Fibroblast of the aortic adventitia (primary cell): Measurements from ENCODE around the gene RPS14. TPM values are rescaled to one million over a fixed set of nuclear protein-coding genes. Genes with fewer than 3 reads are reported as not detected.
A peak's percentile ranks its signal among the peaks of the same experiment; 100 is the strongest.

Experiments used
- DNase-seq: peaks from one replicate; pipeline ENCODE4 v3.0.0-alpha.2; 2010; ENCODE audit warnings: low read depth
- H3K4me3 ChIP-seq: 2 replicates; pipeline ENCODE4 v1.5.1; 2011; ENCODE audit warnings: low read depth, mild to moderate bottlenecking, control low read depth, low read length, moderate library complexity
- CTCF ChIP-seq: IDR thresholded peaks from 2 replicates; pipeline ENCODE4 v1.5.1; 2011; ENCODE audit warnings: mild to moderate bottlenecking, low read length, control low read depth, inconsistent platforms; ENCODE audit not compliant: insufficient read depth
- total RNA-seq: library from RNA; depleted of rRNA; stranded (reverse); fragments of >200 nt; gene quantifications from 2 replicates; pipeline ENCODE4 v1.2.3, GENCODE V29; 2012; ENCODE audit warnings: low replicate concordance

RPS14 gene
- total RNA-seq, 1 donor: 3,861 TPM

DNA sequence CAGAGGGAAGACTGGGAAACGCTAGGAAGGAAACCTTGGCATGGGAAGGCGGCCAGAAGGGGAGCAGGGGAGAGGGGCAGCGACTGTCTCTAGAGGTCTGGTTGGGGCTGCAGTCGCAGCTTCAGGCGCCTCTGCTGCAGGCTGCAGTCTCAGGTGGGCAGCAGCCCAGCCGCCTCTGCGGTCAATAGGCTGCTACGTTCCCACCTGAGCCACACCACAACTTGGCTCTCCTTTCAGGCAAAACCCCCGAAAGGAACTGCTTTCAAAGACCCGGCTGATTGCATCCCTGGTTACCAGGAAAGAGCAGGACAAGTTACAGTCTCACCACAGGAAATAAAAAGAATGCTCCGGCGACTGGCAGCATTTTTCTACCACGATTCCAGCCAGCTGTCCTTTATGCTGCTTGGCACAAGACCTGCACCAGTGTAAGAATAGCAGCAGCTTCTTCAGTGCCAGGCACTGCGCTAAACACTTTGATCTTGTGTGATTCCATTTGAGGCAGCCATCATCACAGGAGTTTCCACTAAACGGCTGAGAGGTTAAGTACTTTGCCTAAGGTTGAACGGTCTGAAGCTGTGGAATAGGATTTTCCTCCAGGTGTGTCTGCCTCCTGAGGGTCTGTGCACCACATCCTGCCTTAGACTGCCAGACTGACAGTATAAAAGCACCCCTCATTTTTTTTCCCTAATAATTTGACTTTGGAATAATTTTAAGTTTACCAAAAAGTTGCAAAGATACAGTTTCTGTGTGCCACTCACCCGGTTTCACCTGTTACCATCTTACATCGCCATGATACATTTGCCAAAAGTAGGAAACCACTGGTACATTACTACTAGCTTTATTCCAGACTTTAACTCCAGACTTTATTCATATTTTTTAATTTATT is 7.5 kb downstream of the RPS14 start:
- no peak for TF ChIP-seq CTCF
- H3K4me3 ChIP-seq: no peak overlapping the region
- DNase-seq: no peak

DNA sequence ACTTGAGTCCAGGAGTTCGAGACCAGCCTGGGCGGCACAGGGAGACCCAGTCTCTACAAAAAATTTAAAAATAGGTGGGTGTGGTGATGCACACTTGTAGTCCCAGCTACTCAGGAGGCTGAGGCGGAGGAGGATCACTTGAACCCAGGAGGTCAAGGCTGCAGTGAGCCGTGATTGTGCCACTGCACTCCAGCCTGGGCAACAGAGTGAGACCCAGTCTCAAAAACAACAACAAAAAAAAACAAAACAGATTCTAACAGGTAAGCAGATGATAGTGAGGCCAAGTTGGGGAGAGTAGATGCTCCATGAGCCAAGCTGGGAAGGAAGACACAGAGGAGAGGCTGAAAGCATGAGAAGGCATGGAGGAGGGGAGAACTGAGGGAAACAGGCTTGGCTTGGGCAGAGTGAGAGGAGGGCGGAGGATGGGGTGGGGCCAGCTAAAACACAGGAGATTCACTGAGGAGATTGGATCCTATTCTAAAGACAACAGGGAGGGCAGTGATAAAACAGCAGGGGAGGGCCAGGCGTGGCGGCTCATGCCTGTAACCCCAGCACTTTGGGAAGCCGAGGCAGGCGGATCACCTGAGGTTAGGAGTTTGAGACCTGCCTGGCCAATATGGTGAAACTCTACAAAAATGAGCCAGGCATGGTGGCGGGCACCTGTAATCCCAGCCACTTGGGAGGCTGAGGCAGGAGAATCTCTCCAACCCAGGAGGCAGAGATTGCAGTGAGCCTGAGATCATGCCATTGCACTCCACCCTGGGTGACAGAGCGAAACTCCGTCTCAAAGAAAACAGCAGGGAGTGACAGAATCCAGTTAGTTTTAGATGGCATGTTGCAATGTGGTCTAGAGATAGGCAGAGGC is 8.4 kb downstream of the RPS14 start:
- DNase-seq: no peak
- no peak for TF ChIP-seq CTCF
- H3K4me3 ChIP-seq: no peak overlapping the region

DNA sequence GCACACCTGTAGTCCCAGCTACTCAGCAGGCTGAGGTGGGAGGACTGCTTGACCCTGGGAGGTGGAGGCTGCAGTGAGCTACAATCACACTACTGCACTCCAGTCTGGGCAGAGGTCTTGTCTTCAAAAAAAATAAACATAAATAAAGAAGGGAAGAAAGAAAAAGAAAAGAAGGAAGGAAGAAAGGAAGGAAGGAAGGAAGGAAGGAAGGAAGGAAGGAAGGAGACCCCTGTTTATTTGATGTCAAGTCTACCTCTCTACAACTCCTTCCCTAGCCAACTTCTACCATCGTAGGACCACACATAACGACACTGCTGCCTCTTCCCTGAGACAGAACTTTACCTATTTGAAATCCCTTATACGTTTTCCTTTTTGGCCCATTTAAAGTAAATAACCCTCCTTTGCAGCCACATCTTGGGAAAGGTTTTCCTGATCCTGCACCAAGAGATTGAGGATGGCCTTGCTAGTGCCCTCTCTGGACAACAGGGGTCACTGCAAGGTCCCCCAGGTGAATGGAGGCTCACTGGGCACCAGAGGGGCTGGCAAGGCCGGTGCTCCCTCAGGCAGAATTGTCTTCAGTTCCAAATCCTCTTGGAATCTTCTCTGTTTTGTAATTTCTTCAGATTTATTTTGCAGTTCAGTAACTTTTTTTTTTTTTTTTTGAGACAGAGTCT is 10.5 kb downstream of the RPS14 start:
- no peak for DNase-seq
- no peak overlapping the region for H3K4me3 ChIP-seq
- TF ChIP-seq CTCF: peak; percentile 68

DNA sequence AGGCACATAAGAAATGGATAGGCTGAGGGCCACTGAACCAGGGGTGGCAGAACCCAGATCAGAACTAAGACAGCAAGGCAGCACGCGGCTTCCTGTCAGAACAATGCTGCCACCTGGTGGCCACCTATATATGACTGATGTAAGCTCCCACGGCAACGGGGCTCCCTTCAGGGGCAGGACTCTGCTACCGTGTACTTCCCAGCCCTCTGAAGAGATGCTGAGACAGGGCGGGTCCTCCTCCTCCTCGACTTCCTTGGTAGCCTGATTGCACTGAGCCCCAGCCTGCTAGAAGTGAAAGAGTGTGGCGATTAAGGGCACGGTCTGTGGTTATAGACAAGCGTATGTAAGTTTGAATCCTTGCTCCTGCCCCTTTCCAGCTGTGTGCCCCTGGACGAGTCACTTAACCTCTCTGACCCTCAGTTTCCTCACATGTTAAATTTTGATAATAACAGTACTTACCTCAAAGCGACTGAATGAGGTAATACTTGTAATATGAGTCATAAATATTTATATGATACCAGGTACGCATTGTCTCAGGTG is 13.3 kb downstream of the RPS14 start:
- peak; percentile 90 for DNase-seq
- TF ChIP-seq CTCF: peak; percentile 76
- peak overlapping the region; percentile 17 for H3K4me3 ChIP-seq

DNA sequence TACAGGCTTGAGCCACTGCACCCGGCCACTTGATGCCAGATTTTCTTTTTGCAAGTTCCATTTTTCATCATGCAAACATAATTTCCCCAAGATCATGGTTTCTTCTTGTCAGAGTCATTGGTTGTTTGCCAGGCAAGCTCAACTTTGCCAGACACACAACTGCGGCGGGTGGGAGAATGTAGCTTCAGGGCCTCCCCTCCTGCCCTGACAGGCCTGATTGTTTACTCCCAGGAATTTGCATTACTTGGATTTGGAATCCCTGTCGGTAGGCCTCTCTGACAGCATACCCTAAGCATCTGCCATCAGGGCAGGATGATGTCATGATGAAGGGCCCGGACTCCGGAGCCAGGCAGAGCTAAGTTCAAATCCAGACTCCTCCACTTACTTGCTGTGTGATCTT is 15.1 kb downstream of the RPS14 start:
- TF ChIP-seq CTCF: no peak
- DNase-seq: peak; percentile 86
- no peak overlapping the region for H3K4me3 ChIP-seq

- TF ChIP-seq CTCF: no peak
- DNase-seq: no peak
- no peak overlapping the region for H3K4me3 ChIP-seq
Measured at GRCh38 chr5:150431574-150431973, 18.0 kb downstream of the RPS14 start.
